ENCODE data around the gene PPP1R13B.

- TF ChIP-seq CTCF (IDR thresholded peaks at IDR 0.05; ENCODE audit: low read depth, low read length) (no peak), POLR2A (IDR thresholded peaks at IDR 0.05; ENCODE audit: extremely low read depth, insufficient read length) (no peak), MAX (IDR thresholded peaks at IDR 0.05; ENCODE audit: low read depth, low read length) (no peak), MYC (IDR thresholded peaks at IDR 0.05; ENCODE audit: low read depth, low read length) (no peak)
Observed at GRCh38 chr14:103727313-103727980, 119.9 kb downstream of the PPP1R13B start.

Measured in NB4 (cell line).